DMS153 (cell line): ENCODE measurements around the gene MIPEP.

Experiments used
- DNase-seq: peaks from one replicate; lab custom pipeline; 2025; lab: John Stamatoyannopoulos, UW

Gene MIPEP

DNA sequence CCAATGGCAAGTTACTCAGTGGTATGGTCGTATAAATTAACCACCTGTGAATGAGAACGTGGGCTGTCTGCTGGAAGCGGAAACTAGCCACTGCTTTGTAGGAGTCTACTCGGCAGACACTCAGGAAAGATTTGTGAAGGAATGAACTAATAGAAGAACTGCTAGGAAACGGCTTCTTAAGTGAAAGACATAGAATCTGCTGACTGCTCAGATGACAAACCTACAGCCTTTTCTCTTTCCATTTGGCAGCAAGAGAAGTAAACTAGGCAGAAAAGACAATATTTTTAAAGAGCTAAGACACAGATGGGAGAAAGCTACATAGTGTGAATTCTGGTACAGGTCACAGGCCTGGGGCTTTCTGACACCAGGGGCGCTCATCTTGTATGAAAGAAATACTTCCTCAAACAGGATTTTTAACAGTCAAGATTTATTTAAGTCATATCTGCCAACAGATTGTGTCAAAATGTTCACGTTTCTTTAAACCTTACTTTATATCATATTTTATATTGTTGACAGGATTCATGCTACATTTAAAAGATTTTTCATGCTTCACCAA, 78.4 kb downstream of the MIPEP start:
- DNase-seq: no peak

GRCh38 chr13:23808803-23809202, 80.4 kb downstream of the MIPEP start:
- no peak for DNase-seq

DNA sequence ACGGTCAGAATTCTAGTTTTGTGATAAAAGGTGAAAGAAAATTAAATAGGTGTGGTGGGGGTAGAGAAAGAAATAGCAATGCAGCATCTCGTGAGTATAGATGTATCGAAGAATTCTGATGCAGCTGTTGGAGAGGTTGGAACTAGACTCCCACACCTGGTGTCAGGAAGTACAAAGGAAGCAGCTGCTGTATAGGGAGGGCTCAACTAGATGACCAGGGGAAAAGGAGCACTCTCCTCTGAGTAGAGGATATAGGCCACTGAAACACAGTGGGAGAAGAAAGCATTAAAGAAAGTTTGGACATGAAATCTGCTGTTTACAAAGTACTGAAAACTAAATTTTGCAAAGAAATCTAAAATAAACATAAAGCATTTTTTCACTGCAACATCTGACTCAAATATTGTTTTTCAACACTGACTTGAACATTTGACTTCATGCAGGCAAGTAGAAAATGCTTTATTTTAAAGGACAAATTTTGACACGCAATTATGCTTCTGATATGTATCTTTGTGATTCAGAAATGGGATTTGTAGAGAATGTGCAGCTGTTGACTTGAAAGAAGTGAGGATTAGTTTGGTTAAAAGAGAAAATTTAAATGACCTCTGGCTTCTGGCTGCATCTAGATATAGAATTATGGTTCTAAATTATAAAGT, 82.2 kb downstream of the MIPEP start:
- no peak for DNase-seq

DNA sequence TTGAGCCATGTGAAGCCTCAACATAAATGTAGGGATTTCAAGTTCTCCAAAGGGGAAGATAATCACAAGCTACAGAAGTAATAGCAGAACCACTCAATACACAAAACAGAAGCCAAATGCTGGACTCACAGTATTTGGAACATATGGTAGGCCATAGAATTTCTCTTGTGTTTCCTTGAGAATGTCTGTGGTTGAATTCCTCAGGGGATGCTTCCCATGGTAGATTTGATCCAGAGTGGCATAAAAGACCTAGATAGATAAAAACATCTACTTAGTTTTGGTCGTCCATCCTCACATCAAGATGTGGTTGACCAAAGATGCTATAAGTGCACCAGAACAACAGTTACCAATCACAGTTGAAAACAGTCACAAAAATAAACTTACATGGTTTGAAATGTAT, 83.4 kb downstream of the MIPEP start:
- DNase-seq: no peak

- DNase-seq: no peak
Observed at GRCh38 chr13:23805122-23805521, 84.1 kb downstream of the MIPEP start.

- no peak for DNase-seq
Observed at GRCh38 chr13:23804166-23804565, 85.0 kb downstream of the MIPEP start.

DNA sequence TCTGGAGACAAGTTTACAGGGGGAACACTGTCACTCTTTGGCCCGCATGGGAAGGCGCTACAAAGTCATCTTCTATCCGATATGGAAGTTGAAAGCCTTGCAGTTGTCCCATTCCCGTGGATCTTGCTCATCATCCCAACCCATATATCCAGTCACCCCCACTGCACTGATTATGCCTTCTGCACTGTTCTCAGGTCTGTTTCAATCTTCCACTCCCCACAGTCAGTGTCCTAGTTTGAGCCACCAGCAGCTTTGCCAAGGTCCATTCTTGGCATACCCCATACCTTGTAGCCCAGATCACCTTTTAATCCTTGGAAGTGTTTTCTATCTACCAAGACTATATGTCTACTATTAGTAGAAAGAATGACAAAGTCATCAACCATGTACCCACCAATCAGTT, 88.1 kb downstream of the MIPEP start:
- DNase-seq: no peak

GRCh38 chr13:23799945-23800344, 89.3 kb downstream of the MIPEP start:
- DNase-seq: no peak

DNA sequence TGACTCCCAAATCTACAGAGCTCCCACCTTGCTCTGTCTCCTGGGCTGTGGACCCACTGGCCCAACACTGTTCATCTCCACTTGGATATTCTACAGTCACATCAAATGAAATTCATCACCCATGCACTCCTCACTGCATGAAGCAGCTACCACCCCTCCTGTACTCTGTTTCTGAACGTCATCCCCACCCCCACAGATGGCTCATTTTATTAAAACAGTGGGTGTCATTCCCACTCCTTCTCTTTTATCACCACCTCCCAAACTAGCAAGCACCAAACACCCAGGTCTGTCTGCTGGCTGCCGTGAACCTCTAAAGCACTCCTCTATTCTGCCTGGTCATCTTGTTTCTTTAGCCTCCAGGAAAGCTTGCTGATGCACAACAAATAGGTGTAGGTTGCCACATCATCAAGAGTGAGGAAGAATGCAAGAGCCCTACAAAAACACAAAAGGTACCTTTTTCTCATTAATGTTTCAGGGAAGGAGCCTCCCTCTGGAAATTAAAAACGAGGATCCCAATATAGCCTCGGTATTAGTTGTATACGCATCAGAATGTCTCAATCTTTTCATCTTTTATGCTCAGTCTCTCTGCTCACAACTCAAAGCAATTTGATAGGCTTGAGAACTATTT, 91.8 kb downstream of the MIPEP start:
- DNase-seq: no peak

- no peak for DNase-seq
Observed at GRCh38 chr13:23796551-23796950, 92.6 kb downstream of the MIPEP start.

DNA sequence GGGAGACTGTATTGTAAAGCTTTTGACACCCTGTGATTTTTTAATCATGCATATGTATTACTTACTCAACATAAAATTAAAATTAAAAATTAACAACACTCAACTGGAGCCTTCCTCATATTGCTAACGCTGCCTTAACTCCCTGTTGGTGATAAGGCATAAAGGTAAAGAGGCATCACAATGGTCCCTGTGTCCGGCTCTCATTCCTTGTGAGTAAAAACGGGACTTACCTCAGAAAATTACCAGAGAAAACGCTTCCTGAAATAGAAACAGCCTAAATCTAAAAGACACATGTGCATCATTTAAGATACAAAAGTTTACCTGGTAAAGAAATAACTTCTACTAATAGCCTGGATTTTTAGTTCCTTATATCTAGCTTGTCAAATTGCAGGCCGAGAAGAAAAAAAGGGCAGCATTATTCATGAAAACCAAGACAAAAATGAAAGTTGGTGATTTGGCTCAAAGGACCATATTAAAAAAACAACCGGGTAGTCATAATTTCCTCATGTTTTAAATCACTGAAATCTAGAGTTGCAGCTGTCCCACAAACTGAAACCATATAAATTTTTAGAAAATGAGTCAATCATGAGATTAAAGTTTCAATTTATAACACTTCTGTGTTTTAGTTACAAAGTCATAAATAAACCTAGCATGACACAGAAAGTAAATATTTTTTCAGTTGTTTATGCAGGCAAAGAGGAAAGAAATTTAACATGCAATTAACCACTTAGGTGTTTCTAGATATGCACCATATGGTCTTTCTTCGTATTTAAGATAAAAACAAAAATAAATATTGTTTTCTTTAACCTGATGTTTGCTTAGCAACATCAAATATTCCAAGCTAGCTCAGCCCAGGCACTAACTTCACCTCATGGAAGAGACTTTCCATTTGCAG, 94.7 kb downstream of the MIPEP start:
- no peak for DNase-seq

- DNase-seq: no peak
Observed at GRCh38 chr13:23793711-23794110, 95.5 kb downstream of the MIPEP start.

DNA sequence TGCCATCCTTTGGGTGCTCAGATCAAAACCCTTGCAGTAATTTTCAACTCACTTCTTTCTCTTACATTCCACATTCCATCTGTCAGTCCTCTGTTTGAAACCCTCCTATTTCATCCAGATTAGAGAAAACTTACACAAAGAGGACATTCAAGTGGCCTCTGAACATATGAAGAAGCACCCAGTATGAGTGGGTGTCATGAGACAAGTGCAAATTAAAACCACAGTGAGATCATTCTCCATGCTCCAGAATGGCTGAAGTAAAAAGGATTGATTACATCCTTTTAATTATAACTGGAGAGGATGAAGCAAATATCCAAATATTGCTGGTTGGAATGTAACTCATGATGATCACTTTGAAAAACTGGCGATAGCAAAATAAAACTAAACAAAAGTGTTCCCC, 96.5 kb downstream of the MIPEP start:
- no peak for DNase-seq

- no peak for DNase-seq
Observed at GRCh38 chr13:23790577-23791170, 98.5 kb downstream of the MIPEP start.

DNA sequence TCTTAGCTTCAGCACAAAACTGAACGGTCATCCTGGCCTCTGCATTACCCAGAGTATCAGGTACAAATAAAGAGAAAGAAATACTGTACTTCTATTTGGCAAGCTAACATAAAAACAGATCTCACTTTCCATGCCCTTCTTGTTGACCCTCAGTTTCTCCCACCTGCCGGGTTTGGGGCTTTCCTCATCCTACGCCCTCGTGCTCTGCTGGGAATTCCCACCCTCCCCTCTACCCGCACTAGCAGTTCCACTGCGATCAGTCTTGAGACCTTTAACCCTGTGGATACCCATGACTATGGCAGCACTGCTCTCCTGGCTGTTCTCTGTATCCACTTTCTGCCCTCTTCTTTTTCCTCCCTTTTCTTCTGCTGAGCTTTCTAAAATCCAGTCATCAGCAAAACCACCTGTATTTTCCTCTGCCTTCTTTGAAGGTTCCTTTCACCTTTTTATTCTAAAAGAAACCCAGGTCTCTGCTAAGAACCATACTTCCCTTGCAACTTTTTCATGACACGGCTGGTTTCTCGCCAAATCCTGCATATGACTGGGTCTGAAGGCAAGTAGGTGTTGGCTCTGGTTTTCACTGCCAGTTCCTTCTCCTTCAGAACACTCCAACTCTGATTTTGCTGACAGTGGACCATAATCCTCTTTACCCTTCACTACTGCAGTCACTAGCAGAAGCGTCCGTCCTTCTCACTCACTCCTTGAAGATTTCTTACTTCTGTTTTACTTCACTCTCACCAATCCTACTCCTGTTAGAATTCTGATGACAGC, 99.4 kb downstream of the MIPEP start:
- DNase-seq: no peak

DNA sequence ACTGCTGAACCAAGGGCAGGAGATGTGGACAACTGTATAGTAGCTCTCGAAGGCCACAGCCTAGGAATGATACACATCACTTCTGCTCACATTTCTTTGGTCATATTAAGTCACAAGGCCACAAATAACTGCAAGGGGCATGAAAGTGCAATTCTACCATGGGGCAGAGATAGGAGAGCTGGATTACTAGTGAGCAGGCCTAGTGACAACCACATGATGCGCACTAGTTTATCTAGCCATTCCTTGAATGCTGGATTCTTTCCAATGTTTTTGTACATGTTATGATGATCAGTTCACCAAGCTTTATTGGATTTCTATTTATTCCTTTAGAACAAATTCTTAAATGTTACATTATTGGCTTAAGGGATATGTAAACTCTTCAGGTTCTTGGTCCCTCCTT, 100.7 kb downstream of the MIPEP start:
- DNase-seq: no peak

- DNase-seq: no peak
Observed at GRCh38 chr13:23787464-23787863, 101.7 kb downstream of the MIPEP start.

GRCh38 chr13:23786607-23787006, 102.6 kb downstream of the MIPEP start:
- DNase-seq: no peak

DNA sequence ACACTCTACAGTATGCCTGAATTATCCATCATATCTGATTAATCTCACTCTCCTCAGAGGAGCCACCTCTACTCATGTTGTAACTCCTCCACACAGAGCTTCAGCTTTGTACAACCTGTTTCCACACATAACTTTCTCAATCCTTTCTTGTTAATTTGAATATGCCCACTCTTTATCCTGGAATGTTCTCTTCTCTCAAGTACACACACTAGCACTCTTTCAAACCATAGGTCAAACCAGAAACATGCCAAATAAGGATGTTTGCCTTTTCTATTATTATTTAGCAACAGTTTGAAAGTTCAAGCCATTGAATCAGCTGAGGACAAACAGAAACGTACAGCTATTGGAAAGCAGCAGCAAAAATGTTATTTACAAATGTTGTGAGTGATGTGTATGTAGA, 110.3 kb downstream of the MIPEP start:
- DNase-seq: no peak

DNA sequence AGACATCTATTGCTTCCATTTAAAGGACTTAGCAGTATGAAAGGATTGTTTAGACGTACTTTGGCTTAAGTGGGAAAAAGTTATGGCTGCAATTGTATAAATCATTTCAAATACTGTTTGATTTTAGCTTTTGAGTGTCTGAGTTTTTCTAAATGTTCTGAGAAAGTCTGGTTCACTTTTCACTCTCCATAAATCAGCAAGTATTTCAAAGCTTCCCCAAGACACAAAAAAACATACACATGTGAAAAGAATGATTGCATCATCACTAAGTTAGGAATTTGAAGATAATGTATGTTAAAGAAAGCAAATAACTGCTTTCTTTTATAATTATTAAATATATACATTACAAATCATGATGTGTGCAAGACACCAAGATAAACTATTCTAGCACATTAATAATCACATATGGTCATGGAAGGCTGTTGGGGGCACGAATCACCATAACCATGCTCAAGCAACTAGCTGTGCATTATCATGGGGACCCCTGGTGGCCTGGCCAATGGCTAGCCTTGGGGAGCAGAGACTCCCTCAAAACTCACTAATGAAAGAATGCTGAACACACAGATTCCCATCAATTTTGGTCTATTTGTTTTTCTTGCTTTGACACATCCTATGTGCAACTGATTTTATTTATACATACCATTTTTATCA, 111.1 kb downstream of the MIPEP start:
- no peak for DNase-seq

DNA sequence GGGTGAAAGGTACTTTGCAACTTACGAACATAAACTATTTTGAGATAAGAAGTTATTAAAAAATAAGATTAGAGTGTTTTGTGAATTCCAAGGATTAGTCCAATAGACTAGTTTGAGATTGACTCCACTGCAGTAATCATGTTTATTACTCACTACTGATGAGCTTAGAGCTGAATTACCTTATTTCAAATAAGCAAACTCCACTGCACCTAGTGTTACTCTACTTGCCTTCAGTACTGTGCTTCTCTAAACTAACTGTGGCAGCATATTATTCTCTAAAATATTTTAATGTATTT, 111.7 kb downstream of the MIPEP start:
- DNase-seq: no peak
